HEK293T (cell line): ENCODE data around the gene CRLF2.

Source experiments
- ARNT ChIP-seq: fragments of 450-650 bp; IDR thresholded peaks from 2 replicates; pipeline ENCODE4 v1.6.1; 2017; ENCODE audit warnings: mild to moderate bottlenecking
- BHLHE40 ChIP-seq: fragments of 450-650 bp; IDR thresholded peaks from 2 replicates; pipeline ENCODE4 v1.6.1; 2016; ENCODE audit warnings: mild to moderate bottlenecking, moderate library complexity, borderline replicate concordance
- FOXA1 ChIP-seq: fragments of 450-650 bp; IDR thresholded peaks from 2 replicates; pipeline ENCODE4 v1.6.1; 2016; ENCODE audit warnings: mild to moderate bottlenecking
- FOXK2 ChIP-seq: fragments of 450-650 bp; IDR thresholded peaks from 2 replicates; pipeline ENCODE4 v1.6.1; 2016; ENCODE audit warnings: mild to moderate bottlenecking
- FOXM1 ChIP-seq: fragments of 450-650 bp; IDR thresholded peaks from 2 replicates; pipeline ENCODE4 v1.6.1; 2017; ENCODE audit warnings: mild to moderate bottlenecking, borderline replicate concordance
- HDGF ChIP-seq: fragments of 450-650 bp; IDR thresholded peaks from 2 replicates; pipeline ENCODE4 v1.6.1; 2017; ENCODE audit warnings: antibody characterized with exemption, borderline replicate concordance
- L3MBTL2 ChIP-seq: fragments of 450-650 bp; conservative IDR thresholded peaks from 2 replicates; pipeline ENCODE4 v1.6.1; 2016; ENCODE audit warnings: mild to moderate bottlenecking
- LEF1 ChIP-seq: fragments of 450-650 bp; IDR thresholded peaks from 2 replicates; pipeline ENCODE4 v1.6.1; 2017; ENCODE audit warnings: mild to moderate bottlenecking, borderline replicate concordance
- NFRKB ChIP-seq: fragments of 450-650 bp; IDR thresholded peaks from 2 replicates; pipeline ENCODE4 v1.6.1; 2016; ENCODE audit warnings: mild to moderate bottlenecking, moderate library complexity
- SP1 ChIP-seq: fragments of 450-650 bp; IDR thresholded peaks from 2 replicates; pipeline ENCODE4 v1.6.1; 2017
- SUZ12 ChIP-seq: fragments of 450-650 bp; IDR thresholded peaks from 2 replicates; pipeline ENCODE4 v1.6.1; 2016; ENCODE audit warnings: mild to moderate bottlenecking
- TARDBP ChIP-seq: fragments of 450-650 bp; IDR thresholded peaks from 2 replicates; pipeline ENCODE4 v1.6.1; 2016
- ZNF384 ChIP-seq: fragments of 450-650 bp; IDR thresholded peaks from 2 replicates; pipeline ENCODE4 v1.6.1; 2016
- TF ChIP-seq, protein P1 (sequence below): fragments of 450-650 bp; IDR thresholded peaks from 2 replicates; pipeline ENCODE4 v1.6.1; 2016

DNA sequence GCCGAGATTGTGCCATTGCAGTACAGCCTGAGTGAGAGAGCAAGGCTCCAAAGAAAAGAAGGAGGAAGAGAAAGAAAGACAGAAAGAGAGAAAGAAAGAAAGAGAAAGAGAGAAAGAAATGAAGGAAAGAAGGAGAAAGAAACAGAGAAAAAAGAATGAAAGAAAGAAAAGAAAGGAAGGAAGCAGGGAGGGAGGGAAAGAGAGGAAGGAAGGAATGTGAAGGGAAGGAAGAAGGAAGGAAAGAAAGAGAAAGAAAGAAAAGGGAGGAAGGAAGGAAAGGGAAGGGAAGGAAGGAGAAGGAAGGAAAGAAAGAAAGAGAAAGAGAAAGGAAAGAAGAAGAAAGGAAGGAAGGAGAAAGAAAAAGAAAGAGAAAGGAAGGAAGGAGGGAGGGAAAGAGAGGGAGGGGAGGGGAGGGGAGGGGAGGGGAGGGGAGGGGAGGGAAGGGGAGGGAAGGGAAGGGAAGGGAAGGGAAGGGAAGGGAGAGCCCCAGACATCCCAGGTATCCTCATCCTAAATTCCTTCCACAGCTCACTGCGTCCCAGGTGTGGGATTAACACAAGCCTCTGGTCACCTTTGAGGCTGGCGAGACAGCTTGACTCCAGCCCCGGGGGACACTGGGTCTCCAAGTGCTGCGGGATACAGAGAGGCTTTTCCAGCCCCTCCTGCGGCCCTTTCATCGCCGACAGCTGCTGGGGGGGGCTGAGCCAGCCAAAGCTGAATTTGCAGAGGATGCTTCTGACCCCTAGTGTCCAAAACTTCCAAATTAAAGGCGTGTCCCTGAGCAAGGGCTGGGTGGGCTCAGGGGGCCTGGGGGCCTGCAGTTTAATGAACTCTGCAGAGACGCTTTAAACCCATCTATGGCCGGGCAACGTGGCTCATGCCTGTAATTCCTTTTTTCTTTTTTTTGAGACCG lies 32.0 kb upstream of the CRLF2 start:
- TF ChIP-seq L3MBTL2: no peak
- TF ChIP-seq SP1: no peak
- TF ChIP-seq TARDBP: no peak
- TF ChIP-seq, protein P1, sequence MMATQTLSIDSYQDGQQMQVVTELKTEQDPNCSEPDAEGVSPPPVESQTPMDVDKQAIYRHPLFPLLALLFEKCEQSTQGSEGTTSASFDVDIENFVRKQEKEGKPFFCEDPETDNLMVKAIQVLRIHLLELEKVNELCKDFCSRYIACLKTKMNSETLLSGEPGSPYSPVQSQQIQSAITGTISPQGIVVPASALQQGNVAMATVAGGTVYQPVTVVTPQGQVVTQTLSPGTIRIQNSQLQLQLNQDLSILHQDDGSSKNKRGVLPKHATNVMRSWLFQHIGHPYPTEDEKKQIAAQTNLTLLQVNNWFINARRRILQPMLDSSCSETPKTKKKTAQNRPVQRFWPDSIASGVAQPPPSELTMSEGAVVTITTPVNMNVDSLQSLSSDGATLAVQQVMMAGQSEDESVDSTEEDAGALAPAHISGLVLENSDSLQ: no peak
- TF ChIP-seq FOXA1: no peak
- no peak for TF ChIP-seq FOXM1
- TF ChIP-seq HDGF: no peak
- no peak for TF ChIP-seq BHLHE40
- TF ChIP-seq NFRKB: no peak
- no peak for TF ChIP-seq ZNF384
- TF ChIP-seq FOXK2: no peak
- TF ChIP-seq ARNT: no peak
- no peak for TF ChIP-seq LEF1
- no peak for TF ChIP-seq SUZ12
